ENCODE data around the gene OLFML3.
"Not testable (repeated sequence)": the region's sequence is repeated elsewhere in the genome, so short reads cannot be mapped to it uniquely, and the experiment has no call there.

Gene OLFML3

GRCh38 chr1:113978863-113979702, at the start of gene OLFML3:
TSS of gene OLFML3 (plus strand) at chr1:113979474. CDS start at chr1:113979517, 43 bp downstream.
- DNase-seq (ENCODE audit: low spot score), result peak; percentile 95

GRCh38 chr1:113929750-113930498, 49.4 kb upstream of the OLFML3 start:
- peak; percentile 41 for DNase-seq (ENCODE audit: low spot score)

GRCh38 chr1:113930499-113931161, 48.6 kb upstream of the OLFML3 start:
- DNase-seq (ENCODE audit: low spot score), result peak; percentile 67

GRCh38 chr1:113931451-113931851, 47.8 kb upstream of the OLFML3 start:
- DNase-seq (ENCODE audit: low spot score), result peak; percentile 33

- DNase-seq (ENCODE audit: low spot score), result no peak
Observed at GRCh38 chr1:113934006-113934405, 45.3 kb upstream of the OLFML3 start.

GRCh38 chr1:113934511-113935055, 44.7 kb upstream of the OLFML3 start:
- DNase-seq (ENCODE audit: low spot score), result no peak

GRCh38 chr1:113935176-113935575, 44.1 kb upstream of the OLFML3 start:
- DNase-seq (ENCODE audit: low spot score), result no peak

- DNase-seq (ENCODE audit: low spot score), result no peak
Observed at GRCh38 chr1:113935970-113936369, 43.3 kb upstream of the OLFML3 start.

GRCh38 chr1:113937146-113937545, 42.1 kb upstream of the OLFML3 start:
- DNase-seq (ENCODE audit: low spot score), result no peak

- DNase-seq (ENCODE audit: low spot score), result no peak
Observed at GRCh38 chr1:113938192-113938591, 41.1 kb upstream of the OLFML3 start.

- DNase-seq (ENCODE audit: low spot score), result no peak
Observed at GRCh38 chr1:113940365-113941244, 38.7 kb upstream of the OLFML3 start.

- DNase-seq (ENCODE audit: low spot score), result no peak
Observed at GRCh38 chr1:113941245-113941559, 38.1 kb upstream of the OLFML3 start.

GRCh38 chr1:113942527-113942926, 36.7 kb upstream of the OLFML3 start:
- DNase-seq (ENCODE audit: low spot score), result no peak

GRCh38 chr1:113943028-113943811, 36.1 kb upstream of the OLFML3 start:
- DNase-seq (ENCODE audit: low spot score), result no peak

- no peak for DNase-seq (ENCODE audit: low spot score)
Observed at GRCh38 chr1:113945329-113945728, 33.9 kb upstream of the OLFML3 start.

GRCh38 chr1:113946112-113946511, 33.2 kb upstream of the OLFML3 start:
- no peak for DNase-seq (ENCODE audit: low spot score)

- DNase-seq (ENCODE audit: low spot score), result no peak
Observed at GRCh38 chr1:113946678-113947387, 32.4 kb upstream of the OLFML3 start.

- DNase-seq (ENCODE audit: low spot score), result no peak
Observed at GRCh38 chr1:113947388-113948107, 31.7 kb upstream of the OLFML3 start.

- DNase-seq (ENCODE audit: low spot score), result not testable (repeated sequence)
Observed at GRCh38 chr1:113948151-113948550, 31.1 kb upstream of the OLFML3 start.

Measured in AG08395 (cell line).